K562 (cell line): ENCODE data around the gene GRIPAP1. TPM values are rescaled to one million over a fixed set of nuclear protein-coding genes. Genes with fewer than 3 reads are reported as not detected.

Experiments used
- ATAC-seq: fragments of 200-7000 bp; cut with Tn5 transposase; 3 replicates; pipeline ENCODE4 v1.9.1; 2020; ENCODE audit warnings: moderate library complexity
- BruUV-seq: library from RNA; stranded (reverse); fragments of 400-500 nt; replicated peaks from 2 replicates; lab custom pipeline; 2021; lab: Mats Ljungman, UMichigan
- CTCF ChIA-PET: fragments of 300-600 bp; formaldehyde crosslinking; extraction: SDS; loops from one replicate; lab custom pipeline; 2021; ENCODE audit warnings: low intra/inter-chr PET ratio; lab: Yijun Ruan, JAX
- POLR2A ChIA-PET: fragments of 300-600, 350-650 bp; sonication (Branson Sonifier 250); formaldehyde crosslinking; extraction: SDS; loops from one replicate; lab custom pipeline; 2021; ENCODE audit warnings: antibody characterized with exemption, inconsistent platforms; lab: Yijun Ruan, JAX
- DNase-seq, 4 experiments: peaks; one replicate each; pipeline versions ENCODE4 v3.0.0 to v3.0.0-alpha.2; 2011 to 2018; ENCODE audit warnings: low spot score in 3 of 4, mixed read lengths in 3 of 4; ENCODE audit errors: extremely low read depth in 1 of 4
- FAIRE-seq: peaks from 2 replicates; lab custom pipeline; 2011; peaks lifted over from hg19 to GRCh38; lab: Jason Lieb, UNC
- H2AFZ ChIP-seq: 2 replicates; pipeline ENCODE4 v1.6.0; 2011; ENCODE audit warnings: low read depth, low read length, control low read depth, inconsistent platforms
- H3K27ac ChIP-seq: fragments of 200-600 bp; 3 replicates; pipeline ENCODE4 v1.8.0; 2011; ENCODE audit warnings: low read depth, mild to moderate bottlenecking, control low read depth, inconsistent platforms, low read length, moderate library complexity, mixed read lengths; ENCODE audit errors: extremely low read depth
- H3K27me3 ChIP-seq, 2 experiments: fragments of 300-600 bp in 1 of 2; 2 replicates in 1 of 2; 3 replicates in 1 of 2; pipeline versions ENCODE4 v1.6.0 to v1.8.0; 2011; ENCODE audit warnings: inconsistent platforms in 2 of 2, low read length in 2 of 2, mild to moderate bottlenecking in 1 of 2, mixed read lengths in 1 of 2, moderate library complexity in 1 of 2; ENCODE audit not compliant: control insufficient read depth in 2 of 2, insufficient read depth in 2 of 2
- H3K36me3 ChIP-seq: fragments of 300-600 bp; 3 replicates; pipeline ENCODE4 v1.8.0; 2011; ENCODE audit warnings: mild to moderate bottlenecking, low read length, inconsistent platforms; ENCODE audit not compliant: control insufficient read depth, insufficient read depth
- H3K4me1 ChIP-seq, 2 experiments: fragments of 200-600 bp in 1 of 2; replicated peaks in 1 of 2; 2 replicates in 1 of 2; 3 replicates in 1 of 2; pipeline versions ENCODE4 v1.5.1 to v1.8.0; 2011; ENCODE audit warnings: inconsistent platforms in 2 of 2, low read length in 2 of 2, mild to moderate bottlenecking in 1 of 2, mixed read lengths in 1 of 2, moderate library complexity in 1 of 2; ENCODE audit not compliant: control insufficient read depth in 2 of 2, insufficient read depth in 2 of 2
- H3K4me2 ChIP-seq: 2 replicates; pipeline ENCODE4 v1.6.1; 2011; ENCODE audit warnings: low read length, control low read depth, inconsistent platforms, mixed read lengths; ENCODE audit not compliant: insufficient read depth
- H3K4me3 ChIP-seq: fragments of 200-600 bp; sonication (generic), shearing (Covaris generic); 2 replicates; pipeline ENCODE4 v1.5.1; 2016; ENCODE audit warnings: control low read depth, inconsistent platforms
- H3K79me2 ChIP-seq: fragments of 200-600 bp; 3 replicates; pipeline ENCODE4 v1.8.0; 2011; ENCODE audit warnings: low read length, inconsistent platforms; ENCODE audit not compliant: control insufficient read depth, insufficient read depth
- H3K9ac ChIP-seq, 2 experiments: 2 replicates each; pipeline versions ENCODE4 v1.6.0 to v1.6.1; 2011; ENCODE audit warnings: low read depth in 2 of 2, low read length in 2 of 2, control low read depth in 1 of 2, inconsistent platforms in 1 of 2, mild to moderate bottlenecking in 1 of 2, mixed read lengths in 1 of 2; ENCODE audit not compliant: insufficient read depth in 1 of 2
- H3K9me1 ChIP-seq: one replicate; pipeline ENCODE4 v1.6.0; 2011; ENCODE audit warnings: inconsistent platforms, mild to moderate bottlenecking, low read length, moderate library complexity; ENCODE audit not compliant: control insufficient read depth, insufficient read depth
- H3K9me3 ChIP-seq: replicated peaks from 2 replicates; pipeline ENCODE4 v1.5.1; 2011; ENCODE audit warnings: low read depth, low read length, inconsistent platforms; ENCODE audit not compliant: control insufficient read depth, insufficient read depth
- H4K20me1 ChIP-seq: replicated peaks from 2 replicates; pipeline ENCODE4 v1.6.1; 2011; ENCODE audit warnings: low read length, inconsistent platforms, mixed read lengths; ENCODE audit not compliant: control insufficient read depth, insufficient read depth
- CSDE1 ChIP-seq, 2 experiments: fragments of 450-650 bp; IDR thresholded peaks; 2 replicates each; pipeline ENCODE4 v1.6.1; 2016; ENCODE audit warnings: mild to moderate bottlenecking in 1 of 2
- FOXP1 ChIP-seq: sonication (generic); formaldehyde crosslinking; IDR thresholded peaks from 2 replicates; pipeline ENCODE4 v1.8.0; 2022; ENCODE audit warnings: mild to moderate bottlenecking, missing genetic modification reagents
- GTF2B ChIP-seq: IDR thresholded peaks from 2 replicates; pipeline ENCODE4 v1.6.1; 2011; ENCODE audit not compliant: insufficient read length; ENCODE audit errors: extremely low read depth
- HNRNPH1 ChIP-seq: fragments of 200-400 bp; formaldehyde crosslinking; optimal IDR thresholded peaks from 2 replicates; pipeline ENCODE3; 2017; ENCODE audit warnings: low read depth, mild to moderate bottlenecking, low read length, moderate library complexity
- KDM4B ChIP-seq, 2 experiments: fragments of 450-650 bp in 1 of 2; sonication (generic) in 1 of 2; IDR thresholded peaks; 2 replicates each; pipeline ENCODE4 v1.6.1; 2016 to 2017; ENCODE audit warnings: borderline replicate concordance in 2 of 2, antibody characterized with exemption in 1 of 2, low read depth in 1 of 2, mild to moderate bottlenecking in 1 of 2
- TEAD4 ChIP-seq, 2 experiments: sonication (generic) in 1 of 2; formaldehyde crosslinking in 1 of 2; IDR thresholded peaks; 2 replicates each; pipeline versions ENCODE4 v1.6.1 to v1.8.0; 2012 to 2022; ENCODE audit warnings: borderline replicate concordance in 1 of 2, inconsistent platforms in 1 of 2, low read length in 1 of 2, mild to moderate bottlenecking in 1 of 2, missing genetic modification reagents in 1 of 2
- WHSC1 ChIP-seq: IDR thresholded peaks from one replicate; pipeline ENCODE4 v1.6.1; 2012; ENCODE audit warnings: low read length, control low read depth, inconsistent platforms
- ZFP1 ChIP-seq: fragments of 450-650 bp; formaldehyde crosslinking; IDR thresholded peaks from 2 replicates; pipeline ENCODE4 v1.4.0; 2020; ENCODE audit warnings: mild to moderate bottlenecking, mixed read lengths
- WGBS: fragments of 100-300 bp; shearing (Covaris generic); methylation state at CpG from one replicate; pipeline ENCODE4 v1.1.6; 2016; ENCODE audit warnings: low coverage, mixed read lengths; ENCODE audit not compliant: insufficient coverage; ENCODE audit errors: missing lambda C conversion rate; 5-methylcytosine and 5-hydroxymethylcytosine counted together
- in situ Hi-C: fragments of 300-500 bp; cut with MboI; formaldehyde crosslinking; loops from 4 replicates; pipeline ENCODE4 v1.15.0; 2018; ENCODE audit warnings: inconsistent platforms, mixed read lengths
- intact Hi-C: fragments of 100-400 bp; cut with micrococcal nuclease; formaldehyde crosslinking; loops from 2 replicates; pipeline ENCODE4 v1.14.2; 2022
- polyA plus RNA-seq, 8 experiments: library from polyadenylated mRNA; depleted of rRNA in 4 of 8; stranded (reverse) in 5 of 8; unstranded in 3 of 8; fragments of >200 nt; fragmentation: Nextera tagmentation in 2 of 8; fragmentation: Illumina TruSeq in 1 of 8; extraction: Ambion mirVana in 2 of 8; extraction: Trizol in 1 of 8; gene quantifications; 2 replicates each; pipeline versions ENCODE4 v1.2.1 to v1.2.3, GENCODE V29; 2011 to 2014; ENCODE audit warnings: inconsistent platforms in 1 of 8, missing spikeins in 1 of 8
- total RNA-seq, 7 experiments: library from RNA; depleted of rRNA in 6 of 7; stranded (reverse); fragments of >200 nt in 6 of 7; fragmentation: Illumina TruSeq in 2 of 7; extraction: Trizol in 2 of 7; gene quantifications; 2 replicates each; pipeline versions ENCODE4 v1.2.1 to v1.2.3, GENCODE V29; 2011 to 2021; ENCODE audit warnings: low replicate concordance in 1 of 7
- TF ChIP-seq, protein P1 (sequence below): fragments of 450-650 bp; IDR thresholded peaks from 2 replicates; pipeline ENCODE4 v1.6.1; 2016; ENCODE audit warnings: borderline replicate concordance

The GRIPAP1 gene
- total and polyA plus RNA-seq, 9 of the 15 experiments (the other 6 are each of a cell fraction or from before 2014, with no cell fraction given), result 4.1 to 41.6 (median 24.0) TPM

DNA sequence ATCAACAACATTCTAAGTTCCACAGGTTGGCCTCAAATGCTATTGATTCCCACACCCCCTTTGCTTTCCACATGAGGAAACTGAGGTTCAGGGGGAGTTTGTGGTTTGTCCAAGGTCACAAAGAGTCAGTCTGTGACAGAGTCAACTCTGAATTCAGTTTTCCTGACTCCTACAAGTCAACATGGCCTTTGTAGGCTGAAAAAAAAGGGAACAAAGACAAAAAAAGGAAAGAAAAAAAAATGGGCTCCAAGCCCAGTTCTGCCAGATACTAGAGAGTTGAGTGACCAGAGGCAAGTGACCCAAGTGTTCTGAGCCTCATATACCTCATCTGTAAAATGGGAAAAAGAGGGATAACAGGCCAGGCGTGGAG is 66.8 kb downstream of the GRIPAP1 start:
- CTCF ChIA-PET, result no interaction called here
- no peak overlapping the region for H2AFZ ChIP-seq
- peaks cover 78% of the 10 kb centered on the region for H3K36me3 ChIP-seq

More for the DNA sequence above, 66.8 kb downstream of the GRIPAP1 start:
- no peaks in the 10 kb centered on the region for H4K20me1 ChIP-seq
- no peak for FAIRE-seq
- no peak overlapping the region for H3K9ac ChIP-seq
- in situ Hi-C loops, result no loop called here
- no peaks in the 10 kb centered on the region for H3K9me1 ChIP-seq
- 100% methylated on average over 1 of the region's 1 CpG for WGBS
- H3K27ac ChIP-seq, result peak overlapping the region; percentile 38; the same call in 1 of the 3 replicates
- H3K4me1 ChIP-seq, result peaks cover 34 to 44% of the 10 kb centered on the region in 2 experiments
- intact Hi-C loops, result no loop called here
- no peaks in the 10 kb centered on the region for H3K9me3 ChIP-seq
- peaks cover 58% of the 10 kb centered on the region for H3K79me2 ChIP-seq
- TF ChIP-seq FOXP1 (CRISPR knock-in tag) (no peak), GTF2B (no peak), KDM4B (IDR thresholded peaks at IDR 0.05; ENCODE audit: borderline replicate concordance in 2 of 2, low read depth in 1 of 2) (no peak), ZFP1 (CRISPR knock-in tag) (no peak), TEAD4 (IDR thresholded peaks at IDR 0.05; ENCODE audit: low read length) (no peak), TEAD4 (CRISPR knock-in tag; IDR thresholded peaks at IDR 0.05; ENCODE audit: borderline replicate concordance) (no peak), HNRNPH1 (no peak), CSDE1 (IDR thresholded peaks at IDR 0.05) (no peak), WHSC1 (no peak)
- TF ChIP-seq, protein P1, sequence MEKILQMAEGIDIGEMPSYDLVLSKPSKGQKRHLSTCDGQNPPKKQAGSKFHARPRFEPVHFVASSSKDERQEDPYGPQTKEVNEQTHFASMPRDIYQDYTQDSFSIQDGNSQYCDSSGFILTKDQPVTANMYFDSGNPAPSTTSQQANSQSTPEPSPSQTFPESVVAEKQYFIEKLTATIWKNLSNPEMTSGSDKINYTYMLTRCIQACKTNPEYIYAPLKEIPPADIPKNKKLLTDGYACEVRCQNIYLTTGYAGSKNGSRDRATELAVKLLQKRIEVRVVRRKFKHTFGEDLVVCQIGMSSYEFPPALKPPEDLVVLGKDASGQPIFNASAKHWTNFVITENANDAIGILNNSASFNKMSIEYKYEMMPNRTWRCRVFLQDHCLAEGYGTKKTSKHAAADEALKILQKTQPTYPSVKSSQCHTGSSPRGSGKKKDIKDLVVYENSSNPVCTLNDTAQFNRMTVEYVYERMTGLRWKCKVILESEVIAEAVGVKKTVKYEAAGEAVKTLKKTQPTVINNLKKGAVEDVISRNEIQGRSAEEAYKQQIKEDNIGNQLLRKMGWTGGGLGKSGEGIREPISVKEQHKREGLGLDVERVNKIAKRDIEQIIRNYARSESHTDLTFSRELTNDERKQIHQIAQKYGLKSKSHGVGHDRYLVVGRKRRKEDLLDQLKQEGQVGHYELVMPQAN, result no peak
- no peak overlapping the region for H3K4me3 ChIP-seq
- DNase-seq, result no peak
- no peak for ATAC-seq
- H3K27me3 ChIP-seq, result no peaks in the 10 kb centered on the region
- no TSS peak for BruUV-seq
- POLR2A ChIA-PET, result no interaction called here
- H3K4me2 ChIP-seq, result no peak overlapping the region
